PC-9 (cell line): Measurements from ENCODE around the gene DHRS2. TPM values are rescaled to one million over a fixed set of nuclear protein-coding genes. Genes with fewer than 3 reads are reported as not detected.

Experiments
- BruUV-seq: library from RNA; stranded (reverse); fragments of 400-500 nt; replicated peaks from 2 replicates; lab custom pipeline; 2021; lab: Mats Ljungman, UMichigan
- CTCF ChIA-PET: fragments of 300-600 bp; sonication (Branson Sonifier 250); formaldehyde crosslinking; loops from one replicate; lab custom pipeline; 2022; ENCODE audit warnings: antibody characterized with exemption; lab: Charles Lee
- POLR2A ChIA-PET: fragments of 300-600 bp; sonication (Branson Sonifier 250); formaldehyde crosslinking; loops from one replicate; lab custom pipeline; 2022; ENCODE audit warnings: antibody characterized with exemption; ENCODE audit not compliant: unreplicated experiment; lab: Charles Lee
- DNase-seq, 2 experiments: peaks; one replicate each; pipeline versions ENCODE4 v3.0.0 to v3.0.0-alpha.2; 2015 to 2022; ENCODE audit warnings: mixed read lengths in 1 of 2
- H2AFZ ChIP-seq: fragments of 200-600 bp; sonication (generic); 2 replicates; pipeline ENCODE4 v1.8.1; 2017; ENCODE audit warnings: antibody characterized with exemption
- H3F3A ChIP-seq: fragments of 200-600 bp; sonication (generic); 2 replicates; pipeline ENCODE4 v1.8.1; 2017; ENCODE audit warnings: antibody characterized with exemption, mild to moderate bottlenecking, low read depth; ENCODE audit not compliant: insufficient read depth
- H3K27ac ChIP-seq: fragments of 200-600 bp; sonication (generic); 2 replicates; pipeline ENCODE4 v1.6.1; 2016; ENCODE audit warnings: mixed run types
- H3K27me3 ChIP-seq: fragments of 200-600 bp; sonication (generic); 2 replicates; pipeline ENCODE4 v1.6.1; 2016; ENCODE audit warnings: low read depth, mixed run types; ENCODE audit not compliant: insufficient read depth
- H3K36me3 ChIP-seq: fragments of 200-600 bp; sonication (generic); 2 replicates; pipeline ENCODE4 v1.6.1; 2016; ENCODE audit warnings: low read depth, mixed run types
- H3K4me1 ChIP-seq: fragments of 200-600 bp; sonication (generic); replicated peaks from 2 replicates; pipeline ENCODE4 v1.6.1; 2016; ENCODE audit warnings: mixed run types; ENCODE audit not compliant: insufficient read depth
- H3K4me2 ChIP-seq: fragments of 200-600 bp; sonication (generic); 2 replicates; pipeline ENCODE4 v1.6.1; 2017; ENCODE audit warnings: mixed run types
- H3K4me3 ChIP-seq: fragments of 200-600 bp; sonication (generic); 2 replicates; pipeline ENCODE4 v1.6.1; 2016; ENCODE audit warnings: mixed run types
- H3K79me2 ChIP-seq: fragments of 200-600 bp; sonication (generic); 2 replicates; pipeline ENCODE4 v1.6.1; 2017; ENCODE audit warnings: low read depth, mixed run types
- H3K9me2 ChIP-seq: fragments of 200-600 bp; sonication (generic); 2 replicates; pipeline ENCODE4 v1.8.1; 2017; ENCODE audit warnings: mild to moderate bottlenecking; ENCODE audit not compliant: insufficient read depth
- H3K9me3 ChIP-seq: fragments of 200-600 bp; sonication (generic); 2 replicates; pipeline ENCODE4 v1.8.1; 2016; ENCODE audit warnings: low read depth; ENCODE audit not compliant: insufficient read depth
- H4K20me1 ChIP-seq: fragments of 200-600 bp; sonication (generic); 2 replicates; pipeline ENCODE4 v1.8.1; 2017; ENCODE audit not compliant: insufficient read depth
- EZH2 ChIP-seq: fragments of 200-600 bp; sonication (generic); IDR thresholded peaks from 2 replicates; pipeline ENCODE4 v1.8.0; 2017; ENCODE audit warnings: antibody characterized with exemption, low read depth
- intact Hi-C: fragments of 100-400 bp; cut with micrococcal nuclease; formaldehyde crosslinking; loops from one replicate; pipeline ENCODE4 v1.10.0; 2022; ENCODE audit not compliant: unreplicated experiment
- total RNA-seq: library from RNA; stranded (reverse); gene quantifications from 2 replicates; pipeline ENCODE4 v1.2.3, GENCODE V29; 2021
- TF ChIP-seq, protein P1 (sequence below): fragments of 200-600 bp; sonication (generic); conservative IDR thresholded peaks from 2 replicates; pipeline ENCODE4 v1.6.1; 2017; ENCODE audit warnings: mixed run types, antibody characterized with exemption, mild to moderate bottlenecking, moderate library complexity

Gene DHRS2
- total RNA-seq, 1 experiment from 2014 or later, result 0.55 TPM

- intact Hi-C loops, result no loop called here
- H3K4me1 ChIP-seq, result peaks cover 15% of the 10 kb centered on the region
- H3K4me2 ChIP-seq, result no peak overlapping the region
- no peaks in the 10 kb centered on the region for H3K79me2 ChIP-seq
- BruUV-seq, result no TSS peak
- ChIA-PET CTCF (no interaction called here), POLR2A (no interaction called here)
- no peaks in the 10 kb centered on the region for H3K36me3 ChIP-seq
- H3K27ac ChIP-seq, result no peak overlapping the region
- H3K9me2 ChIP-seq, result no peaks in the 10 kb centered on the region
- H2AFZ ChIP-seq, result no peak overlapping the region
- no peaks in the 10 kb centered on the region for H3K27me3 ChIP-seq
- DNase-seq, result no peak
- no peaks in the 10 kb centered on the region for H3K9me3 ChIP-seq
- no peaks in the 10 kb centered on the region for H4K20me1 ChIP-seq
- no peak overlapping the region for H3K4me3 ChIP-seq
- TF ChIP-seq EZH2, result no peak
- TF ChIP-seq, protein P1, sequence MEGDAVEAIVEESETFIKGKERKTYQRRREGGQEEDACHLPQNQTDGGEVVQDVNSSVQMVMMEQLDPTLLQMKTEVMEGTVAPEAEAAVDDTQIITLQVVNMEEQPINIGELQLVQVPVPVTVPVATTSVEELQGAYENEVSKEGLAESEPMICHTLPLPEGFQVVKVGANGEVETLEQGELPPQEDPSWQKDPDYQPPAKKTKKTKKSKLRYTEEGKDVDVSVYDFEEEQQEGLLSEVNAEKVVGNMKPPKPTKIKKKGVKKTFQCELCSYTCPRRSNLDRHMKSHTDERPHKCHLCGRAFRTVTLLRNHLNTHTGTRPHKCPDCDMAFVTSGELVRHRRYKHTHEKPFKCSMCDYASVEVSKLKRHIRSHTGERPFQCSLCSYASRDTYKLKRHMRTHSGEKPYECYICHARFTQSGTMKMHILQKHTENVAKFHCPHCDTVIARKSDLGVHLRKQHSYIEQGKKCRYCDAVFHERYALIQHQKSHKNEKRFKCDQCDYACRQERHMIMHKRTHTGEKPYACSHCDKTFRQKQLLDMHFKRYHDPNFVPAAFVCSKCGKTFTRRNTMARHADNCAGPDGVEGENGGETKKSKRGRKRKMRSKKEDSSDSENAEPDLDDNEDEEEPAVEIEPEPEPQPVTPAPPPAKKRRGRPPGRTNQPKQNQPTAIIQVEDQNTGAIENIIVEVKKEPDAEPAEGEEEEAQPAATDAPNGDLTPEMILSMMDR, result no peak
- H3F3A ChIP-seq, result peaks cover 3% of the 10 kb centered on the region
Measured at GRCh38 chr14:23615856-23616255, 20.3 kb upstream of the DHRS2 start.

GRCh38 chr14:23617539-23617938 lies 18.6 kb upstream of the DHRS2 start:
- POLR2A ChIA-PET, result no interaction called here
- no TSS peak for BruUV-seq
- Histone ChIP-seq H3K9me2 (no peaks in the 10 kb centered on the region), H3K9me3 (no peaks in the 10 kb centered on the region), H3K4me2 (no peak overlapping the region), H3K4me3 (no peak overlapping the region), H3K27ac (no peak overlapping the region), H2AFZ (no peak overlapping the region), H3K27me3 (no peaks in the 10 kb centered on the region), H3K4me1 (no peaks in the 10 kb centered on the region), H4K20me1 (no peaks in the 10 kb centered on the region), H3K36me3 (no peaks in the 10 kb centered on the region), H3F3A (no peaks in the 10 kb centered on the region), H3K79me2 (no peaks in the 10 kb centered on the region)
- intact Hi-C loops, result no loop called here
- CTCF ChIA-PET, result no interaction called here
- TF ChIP-seq, protein P1, result no peak
- no peak for TF ChIP-seq EZH2
- DNase-seq, result no peak

DNA sequence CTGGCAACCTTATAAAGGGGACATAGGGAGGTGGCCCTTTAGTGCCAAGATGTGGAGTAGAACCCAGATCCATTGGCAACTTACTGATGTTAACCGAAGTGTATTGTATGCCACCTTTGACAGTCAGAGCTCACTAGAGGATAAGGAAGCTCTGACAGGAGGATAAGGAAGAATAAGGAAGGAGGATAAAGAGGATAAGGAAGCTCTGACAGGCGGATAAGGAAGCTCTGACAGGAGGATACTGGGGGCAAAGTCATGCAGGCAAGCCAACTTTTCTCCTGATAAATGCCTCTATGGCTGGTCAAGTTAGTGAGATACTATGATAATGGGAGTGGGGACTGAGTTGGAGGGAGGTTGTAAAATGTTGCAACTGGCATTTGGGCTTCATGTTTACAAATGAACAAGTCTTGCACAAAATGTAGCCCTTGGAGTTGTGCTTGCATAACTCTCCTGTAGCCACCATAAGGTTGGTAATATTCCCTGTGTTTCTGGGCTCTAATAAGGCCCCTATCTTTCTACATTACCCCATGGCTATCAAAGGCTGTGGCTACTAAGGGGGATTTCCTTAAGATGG lies 17.7 kb upstream of the DHRS2 start:
- POLR2A ChIA-PET, result no interaction called here
- no peaks in the 10 kb centered on the region for H3K36me3 ChIP-seq
- no peaks in the 10 kb centered on the region for H3K27me3 ChIP-seq
- H2AFZ ChIP-seq, result no peak overlapping the region
- no peak for TF ChIP-seq EZH2
- TF ChIP-seq, protein P1, result no peak
- intact Hi-C loops, result no loop called here
- no peak overlapping the region for H3K4me2 ChIP-seq
- DNase-seq, result no peak
- H3F3A ChIP-seq, result no peaks in the 10 kb centered on the region
- H3K79me2 ChIP-seq, result no peaks in the 10 kb centered on the region
- H3K4me1 ChIP-seq, result no peaks in the 10 kb centered on the region
- BruUV-seq, result no TSS peak
- no peaks in the 10 kb centered on the region for H4K20me1 ChIP-seq
- no peak overlapping the region for H3K27ac ChIP-seq
- CTCF ChIA-PET, result no interaction called here
- H3K9me2 ChIP-seq, result no peaks in the 10 kb centered on the region
- no peaks in the 10 kb centered on the region for H3K9me3 ChIP-seq
- H3K4me3 ChIP-seq, result no peak overlapping the region
